ENCODE measurements around the gene CHP1. TPM values are rescaled to one million over a fixed set of nuclear protein-coding genes. Genes with fewer than 3 reads are reported as not detected.

The CHP1 gene
- 67.1 and 67.7 TPM in 2 replicates for total RNA-seq (2022)
- percentile 72 among the genes with signal in this experiment for Bru-seq, nascent RNA
- BruChase-seq, experiment 1, labeled RNA remaining after a 6-hour chase: percentile 81 among the genes with signal in this experiment
- percentile 68 among the genes with signal in this experiment for BruChase-seq, experiment 2, labeled RNA remaining after a 2-hour chase
- long read RNA-seq, transcript CHP1-201 (7 exons, 3,329 nt): major isoform, 5 of 12 reads
- long read RNA-seq, partial matches to known transcripts: 2 of 12 reads
- long read RNA-seq, other reads (novel, unspliced or antisense): 4 of 12 reads

GRCh38 chr15:41230650-41231421, at the start of gene CHP1, which contains the start of gene EXD1:
Gene CHP1, plus strand, starts transcription at chr15:41231268. Its CDS starts 115 bp downstream, at chr15:41231383.
Gene EXD1, minus strand, starts transcription at chr15:41230757. Its CDS starts 4,182 bp downstream, at chr15:41226575.
- Mint-ChIP-seq H3K4me3 (ENCODE audit: low read depth, unreplicated experiment) (peak within 1 kb of the TSS; percentile 70), H3K36me3 (ENCODE audit: insufficient read depth, unreplicated experiment) (peaks cover 22% of the 10 kb centered on the region), H3K27ac (ENCODE audit: unreplicated experiment) (peak within 1 kb of the TSS; percentile 64), H3K27me3 (ENCODE audit: unreplicated experiment) (no peaks in the 10 kb centered on the region), H3K9me3 (ENCODE audit: low read depth, unreplicated experiment) (no peaks in the 10 kb centered on the region), H3K4me1 (ENCODE audit: low read depth, unreplicated experiment) (peaks cover 10% of the 10 kb centered on the region)
- no TSS peak for BruUV-seq (replicated peaks)
- TF ChIP-seq, protein P1, sequence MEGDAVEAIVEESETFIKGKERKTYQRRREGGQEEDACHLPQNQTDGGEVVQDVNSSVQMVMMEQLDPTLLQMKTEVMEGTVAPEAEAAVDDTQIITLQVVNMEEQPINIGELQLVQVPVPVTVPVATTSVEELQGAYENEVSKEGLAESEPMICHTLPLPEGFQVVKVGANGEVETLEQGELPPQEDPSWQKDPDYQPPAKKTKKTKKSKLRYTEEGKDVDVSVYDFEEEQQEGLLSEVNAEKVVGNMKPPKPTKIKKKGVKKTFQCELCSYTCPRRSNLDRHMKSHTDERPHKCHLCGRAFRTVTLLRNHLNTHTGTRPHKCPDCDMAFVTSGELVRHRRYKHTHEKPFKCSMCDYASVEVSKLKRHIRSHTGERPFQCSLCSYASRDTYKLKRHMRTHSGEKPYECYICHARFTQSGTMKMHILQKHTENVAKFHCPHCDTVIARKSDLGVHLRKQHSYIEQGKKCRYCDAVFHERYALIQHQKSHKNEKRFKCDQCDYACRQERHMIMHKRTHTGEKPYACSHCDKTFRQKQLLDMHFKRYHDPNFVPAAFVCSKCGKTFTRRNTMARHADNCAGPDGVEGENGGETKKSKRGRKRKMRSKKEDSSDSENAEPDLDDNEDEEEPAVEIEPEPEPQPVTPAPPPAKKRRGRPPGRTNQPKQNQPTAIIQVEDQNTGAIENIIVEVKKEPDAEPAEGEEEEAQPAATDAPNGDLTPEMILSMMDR (IDR thresholded peaks at IDR 0.05; ENCODE audit: unreplicated experiment): peak; percentile 71
- DNase-seq: peak; percentile 92
- CTCF ChIA-PET: interaction anchor here (1.9 kb wide), 1 partner anchor 10 kb away, joined by 5 read pairs; no protein-coding TSS in a partner anchor
- intact Hi-C loops (cut with micrococcal nuclease; ENCODE audit: unreplicated experiment): no loop called here

GRCh38 chr15:41182266-41182665, 48.8 kb upstream of the CHP1 start:
- Mint-ChIP-seq H3K27me3 (ENCODE audit: unreplicated experiment) (no peaks in the 10 kb centered on the region), H3K4me3 (ENCODE audit: low read depth, unreplicated experiment) (no peak overlapping the region), H3K27ac (ENCODE audit: unreplicated experiment) (no peak overlapping the region), H3K9me3 (ENCODE audit: low read depth, unreplicated experiment) (no peaks in the 10 kb centered on the region), H3K36me3 (ENCODE audit: insufficient read depth, unreplicated experiment) (no peaks in the 10 kb centered on the region), H3K4me1 (ENCODE audit: low read depth, unreplicated experiment) (no peaks in the 10 kb centered on the region)
- DNase-seq: no peak
- no TSS peak for BruUV-seq (replicated peaks)
- intact Hi-C loops (cut with micrococcal nuclease; ENCODE audit: unreplicated experiment): loop anchor here (10.0 kb wide), 3 partner anchors 67 to 237 kb away; partner anchors contain the start of gene INO80
- TF ChIP-seq, protein P1 (IDR thresholded peaks at IDR 0.05; ENCODE audit: unreplicated experiment): no peak
- CTCF ChIA-PET: no interaction called here

- BruUV-seq (replicated peaks): no TSS peak
- intact Hi-C loops (cut with micrococcal nuclease; ENCODE audit: unreplicated experiment): loop anchor here (10.0 kb wide), 3 partner anchors 69 to 239 kb away; partner anchors contain the start of gene INO80
- H3K36me3 Mint-ChIP-seq (ENCODE audit: insufficient read depth, unreplicated experiment): no peaks in the 10 kb centered on the region
Measured at GRCh38 chr15:41183581-41183980, 47.5 kb upstream of the CHP1 start.

DNA sequence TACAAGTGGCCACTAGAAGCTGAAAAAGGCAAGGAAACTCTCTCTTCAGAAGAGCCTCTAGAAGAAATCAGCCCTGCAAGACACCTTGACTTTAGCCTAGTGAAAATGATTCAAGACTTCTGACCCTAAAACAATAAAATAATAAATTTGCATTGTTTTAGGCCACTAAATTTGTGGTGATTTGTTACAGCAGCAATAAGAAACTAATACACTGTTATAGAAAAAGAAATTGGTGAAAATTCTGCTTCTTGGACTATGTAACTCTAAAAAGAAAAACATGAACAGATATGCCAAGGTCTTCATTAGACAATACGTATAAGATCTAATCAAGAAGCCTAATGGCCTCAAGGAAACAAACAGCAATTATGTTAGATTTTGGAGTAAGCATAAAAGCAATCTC, 36.6 kb upstream of the CHP1 start:
- no peaks in the 10 kb centered on the region for H3K4me1 Mint-ChIP-seq (ENCODE audit: low read depth, unreplicated experiment)
- intact Hi-C loops (cut with micrococcal nuclease; ENCODE audit: unreplicated experiment): no loop called here
- no TSS peak for BruUV-seq (replicated peaks)

More at GRCh38 chr15:41183581-41183980, 47.5 kb upstream of the CHP1 start:
- TF ChIP-seq, protein P1 (IDR thresholded peaks at IDR 0.05; ENCODE audit: unreplicated experiment): no peak
- H3K27me3 Mint-ChIP-seq (ENCODE audit: unreplicated experiment): no peaks in the 10 kb centered on the region
- no peaks in the 10 kb centered on the region for H3K9me3 Mint-ChIP-seq (ENCODE audit: low read depth, unreplicated experiment)
- DNase-seq: no peak
- no peak overlapping the region for H3K4me3 Mint-ChIP-seq (ENCODE audit: low read depth, unreplicated experiment)
- no peak overlapping the region for H3K27ac Mint-ChIP-seq (ENCODE audit: unreplicated experiment)
- CTCF ChIA-PET: no interaction called here
- no peaks in the 10 kb centered on the region for H3K4me1 Mint-ChIP-seq (ENCODE audit: low read depth, unreplicated experiment)

More for the DNA sequence above, 36.6 kb upstream of the CHP1 start:
- H3K27ac Mint-ChIP-seq (ENCODE audit: unreplicated experiment): no peak overlapping the region
- H3K27me3 Mint-ChIP-seq (ENCODE audit: unreplicated experiment): no peaks in the 10 kb centered on the region
- H3K4me3 Mint-ChIP-seq (ENCODE audit: low read depth, unreplicated experiment): no peak overlapping the region
- no peak for DNase-seq
- H3K9me3 Mint-ChIP-seq (ENCODE audit: low read depth, unreplicated experiment): no peaks in the 10 kb centered on the region
- CTCF ChIA-PET: no interaction called here
- H3K36me3 Mint-ChIP-seq (ENCODE audit: insufficient read depth, unreplicated experiment): no peaks in the 10 kb centered on the region
- TF ChIP-seq, protein P1 (IDR thresholded peaks at IDR 0.05; ENCODE audit: unreplicated experiment): no peak

All from Calu3 (cell line).